Mucosa of gallbladder (tissue), 1 donor: Measurements from ENCODE around the gene CALCA. TPM values are rescaled to one million over a fixed set of nuclear protein-coding genes. Genes with fewer than 3 reads are reported as not detected.
"Not testable (repeated sequence)": the region's sequence is repeated elsewhere in the genome, so short reads cannot be mapped to it uniquely, and the experiment has no call there.

Source experiments
- DNase-seq: peaks from one replicate; pipeline ENCODE4 v3.0.0-alpha.2; 2020; ENCODE audit warnings: low spot score
- total RNA-seq: library from RNA; stranded (reverse); gene quantifications from one replicate; pipeline ENCODE4 v1.2.1, GENCODE V29; 2021
- donor health status: DM: no; HTN: no; CAD: no.

Gene CALCA
- total RNA-seq = not detected

DNA sequence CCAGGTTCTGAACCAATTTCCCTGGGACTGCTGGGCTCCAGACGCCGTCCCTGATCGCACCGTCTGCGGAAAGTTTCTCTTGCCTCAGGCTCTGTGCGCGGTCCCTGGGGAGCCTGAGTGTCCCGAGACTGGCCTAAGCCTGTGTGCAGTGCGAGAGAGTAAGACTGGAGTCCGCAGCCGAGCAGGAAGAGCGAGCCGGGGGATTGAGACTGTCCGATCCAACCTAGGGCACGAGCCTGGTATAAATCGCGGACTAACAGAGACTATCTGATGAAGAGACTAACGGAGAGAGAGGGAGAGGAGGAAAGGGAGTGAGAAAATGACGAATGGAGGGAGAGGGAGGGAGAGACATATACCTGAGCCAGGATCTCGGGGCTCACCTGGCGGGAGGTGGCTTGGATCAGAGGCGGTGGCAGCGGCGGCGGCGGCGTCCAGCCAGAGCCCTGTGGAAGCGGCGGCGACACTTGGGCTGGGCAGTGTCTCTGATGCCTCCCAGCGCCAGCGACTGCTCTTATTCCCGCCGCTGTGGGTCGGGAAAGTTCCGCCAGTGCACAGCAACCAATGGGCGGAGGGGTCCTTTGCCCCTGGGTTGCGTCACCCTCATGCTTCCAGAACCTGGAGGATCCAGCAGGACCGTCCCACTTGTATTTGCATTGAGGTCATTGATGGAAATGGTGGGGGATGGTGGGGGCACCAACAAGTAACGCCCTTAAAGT is at the start of gene CALCA:
Gene CALCA (minus strand): TSS at position 487 of the 716 bp plus-strand sequence. CDS start 1,159 bp downstream, outside the sequence.
- no peak for DNase-seq

DNA sequence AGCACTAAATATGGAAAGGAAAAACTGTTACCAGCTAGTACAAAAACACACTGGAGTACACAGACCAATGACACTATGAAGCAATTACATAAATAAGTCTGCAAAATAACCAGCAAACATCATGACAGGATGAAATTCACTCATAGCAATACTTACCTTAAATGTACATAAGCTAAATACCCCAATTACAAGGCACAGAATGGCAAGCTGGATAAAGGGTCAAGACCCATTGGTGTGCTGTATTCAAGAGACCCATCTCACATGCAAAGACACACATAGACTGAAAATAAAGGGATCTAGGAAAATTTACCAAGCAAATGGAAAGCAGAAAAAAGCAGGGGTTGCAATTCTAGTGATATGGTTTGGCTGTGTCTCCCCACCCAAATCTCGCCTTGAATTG is 44.0 kb upstream of the CALCA start:
- DNase-seq = no peak

DNA sequence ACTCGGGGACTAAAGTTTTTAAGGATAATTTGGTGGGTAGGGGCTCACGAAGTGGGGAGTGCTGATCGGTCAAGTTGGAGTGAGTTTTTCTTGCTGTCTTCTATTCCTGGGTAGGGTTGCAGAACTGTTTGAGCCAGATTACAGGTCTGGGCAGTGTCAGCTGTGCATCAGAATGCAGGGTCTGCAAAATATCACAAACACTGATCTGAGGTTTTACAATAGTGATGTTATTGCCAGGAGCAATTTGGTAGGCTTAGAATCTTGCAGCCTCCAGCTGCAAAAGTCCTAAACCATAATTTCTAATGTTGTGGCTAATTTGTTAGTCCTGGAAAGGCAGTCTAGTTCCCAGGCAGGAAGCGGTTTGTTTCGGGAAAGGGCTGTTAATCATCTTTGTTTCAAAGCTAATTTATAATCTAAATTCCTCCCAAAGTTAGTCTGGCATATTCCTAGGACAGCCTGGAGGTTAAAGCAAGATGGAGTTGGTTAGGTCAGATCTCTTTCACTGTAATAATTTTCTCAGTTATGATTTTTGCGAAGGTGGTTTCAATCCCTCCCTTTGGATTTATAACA is 39.7 kb upstream of the CALCA start:
- DNase-seq = no peak

DNA sequence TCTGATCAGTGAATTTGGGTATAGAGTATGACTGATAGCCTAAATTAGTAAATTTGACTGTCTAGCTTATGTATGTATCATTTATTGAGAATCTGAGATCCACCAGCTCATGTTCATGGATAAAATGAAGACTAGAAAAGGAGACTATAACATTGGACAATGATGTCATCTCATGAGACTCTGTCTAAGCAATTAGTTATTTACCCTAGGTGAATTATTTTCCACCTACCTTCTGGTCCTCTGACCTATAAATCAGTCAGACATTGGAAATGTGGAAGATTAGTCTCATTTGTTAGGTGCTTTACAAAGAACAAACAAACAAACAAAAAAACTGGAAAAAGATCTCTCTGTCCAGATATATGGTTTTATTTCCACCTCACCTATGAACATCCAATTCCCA is 38.7 kb upstream of the CALCA start:
- no peak for DNase-seq

GRCh38 chr11:15006139-15006759 is 34.1 kb upstream of the CALCA start:
- DNase-seq = no peak

DNA sequence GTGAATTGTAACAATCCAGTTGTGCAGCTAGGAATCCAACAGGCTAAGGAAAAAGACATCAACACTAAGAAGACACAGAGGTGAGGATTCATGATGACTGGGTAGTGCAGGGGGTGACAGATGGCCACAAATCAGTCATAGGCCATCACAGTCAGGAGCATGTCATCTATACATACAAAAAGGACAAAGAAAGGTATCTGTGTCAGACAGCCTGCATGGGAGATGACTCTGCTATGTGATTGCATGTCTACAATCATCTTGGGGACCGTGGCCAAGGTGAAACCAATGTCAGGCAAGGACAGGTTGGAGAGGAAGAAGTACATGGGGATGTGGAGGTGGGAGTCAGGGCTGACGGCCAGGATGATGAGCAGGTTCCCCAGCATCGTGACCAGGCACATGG is 16.0 kb upstream of the CALCA start:
- not testable (repeated sequence) for DNase-seq

DNA sequence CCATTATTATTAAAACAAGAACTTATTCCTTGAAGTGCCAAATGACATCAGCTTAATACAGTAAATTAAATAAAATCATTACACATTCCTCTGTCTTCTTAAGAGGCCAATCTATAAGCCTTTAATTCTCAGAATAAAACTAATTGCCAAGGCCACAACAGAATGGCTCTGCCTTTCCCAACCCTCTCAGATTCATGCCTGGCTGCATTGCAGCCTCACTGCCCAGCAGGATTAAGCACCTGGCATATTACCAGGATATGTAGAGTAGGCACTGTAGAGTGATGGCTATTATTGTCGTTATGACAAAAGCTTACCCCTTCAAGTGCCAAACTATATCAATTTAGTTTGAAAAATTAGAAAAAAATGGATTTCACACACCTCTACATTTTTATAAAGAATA is 9.4 kb upstream of the CALCA start:
- no peak for DNase-seq

GRCh38 chr11:14980854-14981253 is 8.7 kb upstream of the CALCA start:
- no peak for DNase-seq

DNA sequence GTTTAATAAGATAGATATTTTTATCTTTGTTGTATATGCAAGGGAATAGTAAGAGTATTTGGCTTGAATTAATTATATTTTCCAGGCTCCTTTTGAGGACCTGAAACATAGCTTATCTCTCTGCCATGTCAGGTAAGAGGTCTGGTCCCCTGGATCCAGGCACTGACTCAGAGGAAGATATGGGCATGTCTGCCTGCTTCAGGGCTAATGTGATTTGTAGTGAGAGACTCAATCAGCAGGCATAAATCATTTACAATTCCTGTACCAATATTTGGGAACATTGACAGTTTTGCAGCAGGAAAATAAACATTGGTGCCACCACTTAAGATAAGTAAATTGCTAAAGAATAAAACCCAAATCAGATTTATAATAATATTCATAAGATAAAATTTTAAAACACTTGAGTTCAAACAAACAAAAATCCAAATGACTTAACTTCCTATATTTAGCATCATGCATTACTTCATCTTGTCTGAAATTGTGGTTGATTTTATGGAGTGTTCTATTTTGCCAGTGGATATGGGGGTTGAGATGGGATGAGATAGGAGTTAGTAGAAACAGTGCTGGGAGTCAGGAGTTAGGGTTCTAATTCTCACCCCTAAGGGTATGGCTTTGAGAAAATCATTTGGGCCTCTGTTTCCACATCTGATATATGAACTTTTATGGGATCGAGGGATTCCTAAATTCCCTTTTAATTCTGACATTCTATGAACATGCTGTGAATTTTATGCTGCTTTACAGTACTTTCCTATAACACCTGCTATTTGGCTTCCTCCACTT is 5.1 kb upstream of the CALCA start:
- no peak for DNase-seq

DNA sequence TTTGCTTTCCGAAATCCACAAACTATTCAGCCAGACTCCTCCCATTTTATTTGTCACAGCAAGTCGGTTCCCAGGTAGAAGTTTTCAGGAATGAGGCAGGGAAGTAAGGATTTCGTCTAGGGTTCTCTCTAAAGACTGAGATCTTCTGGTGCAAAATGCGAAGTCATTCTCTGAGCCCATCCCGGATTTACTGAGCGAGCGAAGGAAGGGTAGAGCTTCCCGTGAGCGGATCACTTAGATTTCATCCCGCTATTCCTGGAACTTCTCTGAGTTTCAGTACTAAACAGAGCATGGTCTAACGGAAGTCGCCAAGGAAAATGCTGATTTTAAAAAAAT is 3.1 kb upstream of the CALCA start:
- no peak for DNase-seq

- peak; percentile 23 for DNase-seq
These were observed 2.5 kb upstream of the CALCA start for GRCh38 chr11:14974515-14975251.

- no peak for DNase-seq
These were observed 1.7 kb upstream of the CALCA start for GRCh38 chr11:14973621-14974514.

GRCh38 chr11:14972581-14973495 is 687 bp upstream of the CALCA start:
- DNase-seq = no peak

DNA sequence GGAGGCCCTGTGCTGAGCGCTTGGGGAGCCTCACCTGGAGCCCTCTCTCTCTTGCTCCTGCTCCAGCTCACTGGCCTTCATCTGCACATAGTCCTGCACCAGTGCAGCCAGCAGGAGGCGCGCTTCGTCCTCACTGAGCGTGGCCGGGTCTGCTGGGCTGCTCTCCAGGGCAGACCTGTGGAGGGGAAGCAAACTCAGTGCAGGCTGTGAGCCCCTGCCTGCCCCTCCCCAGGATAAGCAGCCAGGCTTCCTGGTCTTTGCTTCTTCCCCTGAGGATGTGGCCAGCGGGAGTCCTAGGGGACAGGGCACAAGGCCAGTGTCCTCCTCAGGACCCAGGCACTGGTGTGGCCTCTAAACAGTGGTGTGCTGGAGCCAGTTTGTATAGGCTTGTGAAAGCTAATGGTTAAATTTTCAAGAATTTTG is 2.2 kb downstream of the CALCA start:
- DNase-seq = peak; percentile 34

DNA sequence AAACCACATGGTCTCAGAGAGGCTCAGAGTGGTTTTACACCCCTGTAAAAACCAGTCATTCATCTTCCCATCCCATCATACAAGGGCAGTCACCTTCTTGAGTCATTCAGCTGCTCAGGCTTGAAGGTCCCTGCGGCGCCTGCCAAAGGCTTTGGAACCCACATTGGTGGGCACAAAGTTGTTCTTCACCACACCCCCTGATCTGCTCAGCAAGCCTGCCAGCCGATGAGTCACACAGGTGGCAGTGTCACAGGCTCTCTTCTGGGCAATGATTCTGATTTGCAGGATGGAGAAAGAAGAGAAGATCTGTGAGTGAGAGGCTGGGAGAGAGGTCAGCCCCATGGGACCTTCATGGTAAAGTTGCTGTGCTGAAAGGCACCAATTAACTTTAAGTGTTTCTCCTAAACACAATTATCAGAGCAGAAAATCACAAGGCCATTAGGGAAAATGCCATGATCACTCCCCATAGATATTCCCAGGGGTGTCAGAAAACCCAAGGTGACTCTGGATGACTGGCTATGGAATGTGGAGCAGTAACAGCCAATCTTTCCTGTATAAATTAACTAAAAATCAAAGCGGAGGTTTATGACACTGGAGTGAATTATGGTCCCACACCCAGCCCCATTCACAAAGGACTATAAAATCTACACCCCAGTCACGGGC is 4.4 kb downstream of the CALCA start:
- no peak for DNase-seq

DNA sequence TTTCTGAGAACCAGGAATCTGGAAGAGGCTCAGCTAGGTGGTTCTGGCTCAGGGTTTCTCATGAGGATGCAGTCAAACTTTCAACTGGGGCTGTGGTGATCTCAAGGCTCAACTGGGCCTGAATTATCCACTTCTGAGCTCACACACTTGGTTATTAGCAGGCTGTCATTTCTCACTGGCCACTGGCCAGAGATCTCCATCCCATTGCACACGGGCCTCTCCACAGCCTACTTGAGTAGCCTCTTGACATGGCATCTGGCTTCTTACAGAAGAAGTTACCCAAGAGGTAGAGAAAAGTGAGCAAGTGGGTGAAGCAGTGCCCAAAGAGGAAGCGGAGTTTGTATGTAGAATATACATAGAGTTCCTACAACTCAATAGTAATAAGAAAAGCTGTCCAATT is 16.0 kb downstream of the CALCA start:
- no peak for DNase-seq

DNA sequence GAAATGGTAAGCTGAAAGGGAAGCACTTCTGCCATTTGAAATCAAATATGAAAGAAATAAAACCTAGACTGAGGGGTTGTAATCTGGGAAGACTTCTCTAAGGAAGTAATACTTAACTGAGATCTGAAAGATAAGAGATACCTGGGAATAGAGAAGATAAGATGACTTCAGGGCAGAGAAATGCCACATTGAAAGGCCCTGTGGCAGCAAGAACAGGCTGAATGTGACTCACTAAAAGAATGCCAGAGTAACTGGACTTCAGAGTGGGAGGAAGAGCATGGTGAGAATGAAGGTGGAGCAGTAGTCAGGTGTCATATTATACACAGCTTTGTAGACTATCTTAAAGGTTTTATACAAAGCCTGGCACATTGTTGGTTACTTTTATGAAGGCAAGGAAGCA is 17.6 kb downstream of the CALCA start:
- DNase-seq = no peak

DNA sequence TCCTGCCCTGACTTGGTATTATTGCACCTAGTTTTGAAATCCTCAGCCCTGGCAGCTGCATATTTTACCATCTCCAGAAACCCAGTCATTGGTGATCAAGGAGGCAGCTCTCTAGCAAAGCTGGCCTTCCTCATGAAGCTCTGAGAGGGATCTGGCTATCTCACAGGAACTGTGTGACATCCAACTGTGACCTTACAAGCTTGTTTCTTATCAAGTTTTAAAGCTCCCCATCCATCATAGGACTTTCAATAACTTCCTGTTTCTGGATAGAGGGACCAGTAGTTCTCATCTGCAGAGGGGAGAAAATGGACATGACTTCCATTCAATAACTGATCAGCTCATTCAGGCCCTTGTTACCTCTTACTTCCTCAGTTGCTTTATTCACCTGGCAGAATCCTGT is 18.2 kb downstream of the CALCA start:
- DNase-seq = no peak

DNA sequence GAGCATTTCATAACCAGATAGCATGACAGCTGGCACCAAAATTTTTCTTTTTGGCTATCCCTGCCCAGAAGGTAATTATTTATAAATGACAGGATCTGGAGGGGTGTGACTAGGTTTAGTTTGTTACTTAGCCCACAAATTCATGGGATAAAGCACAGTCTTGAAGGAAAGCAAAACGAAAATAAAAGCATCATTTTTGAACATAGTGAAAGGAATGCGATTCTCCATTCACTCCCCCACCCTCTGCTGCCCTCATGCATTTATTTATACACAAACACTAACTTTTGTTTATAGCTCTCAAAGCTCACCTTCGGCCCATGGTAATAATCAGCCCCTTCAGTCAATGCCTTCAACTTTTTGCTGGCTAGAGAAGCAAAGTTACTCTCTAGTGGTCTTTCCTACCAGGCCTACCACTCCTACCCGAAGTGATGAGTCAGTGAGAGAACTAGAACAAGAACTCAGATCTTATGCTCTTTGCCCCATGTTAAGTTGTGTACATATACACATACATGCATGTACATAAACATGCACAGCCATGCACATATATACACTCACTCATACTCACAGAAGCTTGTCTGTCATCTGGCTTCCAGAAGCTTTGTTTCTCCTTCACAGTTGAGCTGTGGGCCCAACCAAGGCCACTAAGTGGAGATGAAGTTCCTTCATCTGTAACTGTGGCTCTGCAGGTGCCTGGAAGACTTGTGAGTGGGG is 22.6 kb downstream of the CALCA start:
- no peak for DNase-seq
